GM03348 (cell line): ENCODE data around the gene KIAA0232.
"Not testable (repeated sequence)": the region's sequence is repeated elsewhere in the genome, so short reads cannot be mapped to it uniquely, and the experiment has no call there.

Experiments
- DNase-seq: peaks from one replicate; pipeline ENCODE4 v3.0.0; 2012; ENCODE audit warnings: low spot score

The KIAA0232 gene

GRCh38 chr4:6804082-6804752 lies 21.7 kb downstream of the KIAA0232 start:
- no peak for DNase-seq

- no peak for DNase-seq
Measured at GRCh38 chr4:6806924-6807626, 24.5 kb downstream of the KIAA0232 start.

- no peak for DNase-seq
Measured at GRCh38 chr4:6808259-6808658, 25.7 kb downstream of the KIAA0232 start.

- DNase-seq = no peak
Measured at GRCh38 chr4:6811165-6811564, 28.6 kb downstream of the KIAA0232 start.

GRCh38 chr4:6812766-6813165 lies 30.2 kb downstream of the KIAA0232 start:
- DNase-seq = no peak

GRCh38 chr4:6813725-6814124 lies 31.2 kb downstream of the KIAA0232 start:
- DNase-seq = no peak

- no peak for DNase-seq
Measured at GRCh38 chr4:6815029-6815836, 32.7 kb downstream of the KIAA0232 start.

GRCh38 chr4:6819295-6819694 lies 36.8 kb downstream of the KIAA0232 start:
- DNase-seq = no peak

GRCh38 chr4:6820695-6821094 lies 38.2 kb downstream of the KIAA0232 start:
- no peak for DNase-seq

- no peak for DNase-seq
Measured at GRCh38 chr4:6824071-6824470, 41.5 kb downstream of the KIAA0232 start.

GRCh38 chr4:6824772-6825402 lies 42.4 kb downstream of the KIAA0232 start:
- DNase-seq = no peak

GRCh38 chr4:6825403-6825802 lies 42.9 kb downstream of the KIAA0232 start:
- DNase-seq = no peak

- no peak for DNase-seq
Measured at GRCh38 chr4:6826781-6827508, 44.4 kb downstream of the KIAA0232 start.

- DNase-seq = no peak
Measured at GRCh38 chr4:6829086-6829485, 46.6 kb downstream of the KIAA0232 start.

GRCh38 chr4:6834867-6835266 lies 52.3 kb downstream of the KIAA0232 start:
- peak; percentile 18 for DNase-seq

- not testable (repeated sequence) for DNase-seq
Measured at GRCh38 chr4:6835616-6836015, 53.1 kb downstream of the KIAA0232 start.

- DNase-seq = not testable (repeated sequence)
Measured at GRCh38 chr4:6837106-6837505, 54.6 kb downstream of the KIAA0232 start.

- no peak for DNase-seq
Measured at GRCh38 chr4:6839579-6839978, 57.1 kb downstream of the KIAA0232 start.

GRCh38 chr4:6840062-6840976 lies 57.8 kb downstream of the KIAA0232 start:
- DNase-seq = no peak

- no peak for DNase-seq
Measured at GRCh38 chr4:6845027-6845426, 62.5 kb downstream of the KIAA0232 start.

- no peak for DNase-seq
Measured at GRCh38 chr4:6845574-6845973, 63.0 kb downstream of the KIAA0232 start.
